ENCODE results near the gene SPATA32.

DNA sequence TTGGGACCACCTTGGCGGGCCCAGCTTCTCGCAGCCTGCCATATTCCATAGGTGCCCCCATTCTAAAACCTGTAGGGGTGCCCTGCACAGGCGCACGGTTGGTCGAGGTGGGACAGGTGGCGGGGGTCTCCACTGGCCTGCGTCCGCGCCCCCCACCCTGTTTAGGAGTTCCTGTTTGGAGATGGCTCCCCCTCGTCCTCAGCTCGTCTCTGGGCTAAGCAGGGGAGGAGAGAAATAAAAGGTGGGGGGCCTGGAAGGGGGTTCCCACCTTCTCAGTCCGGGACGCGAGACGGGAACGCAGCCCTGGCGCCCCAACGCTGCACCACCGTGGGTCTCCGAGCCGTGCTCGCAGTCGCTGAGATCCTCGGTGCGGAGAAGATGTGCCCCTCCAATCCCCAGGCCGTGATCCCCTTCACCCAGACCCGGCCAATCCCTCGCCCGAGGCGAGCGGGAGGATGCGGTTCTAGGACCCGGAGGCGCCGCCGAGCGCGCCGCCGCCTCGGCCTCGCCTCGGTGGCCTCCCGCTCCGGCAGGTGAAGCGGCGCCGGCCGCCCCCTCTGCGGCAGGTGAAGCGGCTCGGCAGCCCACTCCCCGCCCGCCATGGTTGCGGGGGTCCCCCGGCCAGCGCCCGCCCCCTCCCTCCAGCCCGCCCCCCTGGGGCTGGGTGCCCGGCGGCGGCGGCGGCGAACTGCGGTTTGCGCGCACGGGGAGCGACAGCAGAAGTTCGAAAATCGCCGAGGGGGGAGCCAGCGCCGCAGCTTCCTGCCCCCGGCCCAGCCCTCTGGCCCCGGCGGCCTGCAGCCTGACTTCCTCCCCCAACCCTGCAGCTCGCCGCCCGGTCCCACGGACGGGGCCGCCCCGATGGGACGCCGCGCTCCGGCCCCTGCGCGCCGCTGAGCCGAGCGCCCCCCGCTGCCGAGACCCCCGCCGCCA, 40.5 kb downstream of the SPATA32 start, which contains the start of gene FMNL1:
- TF ChIP-seq POLR2A (IDR thresholded peaks at IDR 0.05; ENCODE audit: borderline replicate concordance, extremely low read depth, insufficient read depth, insufficient read length) (no peak), EZH2 (IDR thresholded peaks at IDR 0.05) (no peak), FOSL1 (IDR thresholded peaks at IDR 0.05; ENCODE audit: low read depth) (no peak), CEBPB (IDR thresholded peaks at IDR 0.05; ENCODE audit: low read depth) (no peak)
- TF ChIP-seq, protein P1, sequence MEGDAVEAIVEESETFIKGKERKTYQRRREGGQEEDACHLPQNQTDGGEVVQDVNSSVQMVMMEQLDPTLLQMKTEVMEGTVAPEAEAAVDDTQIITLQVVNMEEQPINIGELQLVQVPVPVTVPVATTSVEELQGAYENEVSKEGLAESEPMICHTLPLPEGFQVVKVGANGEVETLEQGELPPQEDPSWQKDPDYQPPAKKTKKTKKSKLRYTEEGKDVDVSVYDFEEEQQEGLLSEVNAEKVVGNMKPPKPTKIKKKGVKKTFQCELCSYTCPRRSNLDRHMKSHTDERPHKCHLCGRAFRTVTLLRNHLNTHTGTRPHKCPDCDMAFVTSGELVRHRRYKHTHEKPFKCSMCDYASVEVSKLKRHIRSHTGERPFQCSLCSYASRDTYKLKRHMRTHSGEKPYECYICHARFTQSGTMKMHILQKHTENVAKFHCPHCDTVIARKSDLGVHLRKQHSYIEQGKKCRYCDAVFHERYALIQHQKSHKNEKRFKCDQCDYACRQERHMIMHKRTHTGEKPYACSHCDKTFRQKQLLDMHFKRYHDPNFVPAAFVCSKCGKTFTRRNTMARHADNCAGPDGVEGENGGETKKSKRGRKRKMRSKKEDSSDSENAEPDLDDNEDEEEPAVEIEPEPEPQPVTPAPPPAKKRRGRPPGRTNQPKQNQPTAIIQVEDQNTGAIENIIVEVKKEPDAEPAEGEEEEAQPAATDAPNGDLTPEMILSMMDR (IDR thresholded peaks at IDR 0.05 in 2 of 3, conservative IDR thresholded peaks at IDR 0.05 in 1 of 3; ENCODE audit: borderline replicate concordance in 1 of 3, insufficient read depth in 1 of 3, low read depth in 2 of 3, low read length in 2 of 3) = no peak
- TF ChIP-seq, protein P2, sequence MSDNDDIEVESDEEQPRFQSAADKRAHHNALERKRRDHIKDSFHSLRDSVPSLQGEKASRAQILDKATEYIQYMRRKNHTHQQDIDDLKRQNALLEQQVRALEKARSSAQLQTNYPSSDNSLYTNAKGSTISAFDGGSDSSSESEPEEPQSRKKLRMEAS (IDR thresholded peaks at IDR 0.05) = no peak
- TF ChIP-seq, protein P3, sequence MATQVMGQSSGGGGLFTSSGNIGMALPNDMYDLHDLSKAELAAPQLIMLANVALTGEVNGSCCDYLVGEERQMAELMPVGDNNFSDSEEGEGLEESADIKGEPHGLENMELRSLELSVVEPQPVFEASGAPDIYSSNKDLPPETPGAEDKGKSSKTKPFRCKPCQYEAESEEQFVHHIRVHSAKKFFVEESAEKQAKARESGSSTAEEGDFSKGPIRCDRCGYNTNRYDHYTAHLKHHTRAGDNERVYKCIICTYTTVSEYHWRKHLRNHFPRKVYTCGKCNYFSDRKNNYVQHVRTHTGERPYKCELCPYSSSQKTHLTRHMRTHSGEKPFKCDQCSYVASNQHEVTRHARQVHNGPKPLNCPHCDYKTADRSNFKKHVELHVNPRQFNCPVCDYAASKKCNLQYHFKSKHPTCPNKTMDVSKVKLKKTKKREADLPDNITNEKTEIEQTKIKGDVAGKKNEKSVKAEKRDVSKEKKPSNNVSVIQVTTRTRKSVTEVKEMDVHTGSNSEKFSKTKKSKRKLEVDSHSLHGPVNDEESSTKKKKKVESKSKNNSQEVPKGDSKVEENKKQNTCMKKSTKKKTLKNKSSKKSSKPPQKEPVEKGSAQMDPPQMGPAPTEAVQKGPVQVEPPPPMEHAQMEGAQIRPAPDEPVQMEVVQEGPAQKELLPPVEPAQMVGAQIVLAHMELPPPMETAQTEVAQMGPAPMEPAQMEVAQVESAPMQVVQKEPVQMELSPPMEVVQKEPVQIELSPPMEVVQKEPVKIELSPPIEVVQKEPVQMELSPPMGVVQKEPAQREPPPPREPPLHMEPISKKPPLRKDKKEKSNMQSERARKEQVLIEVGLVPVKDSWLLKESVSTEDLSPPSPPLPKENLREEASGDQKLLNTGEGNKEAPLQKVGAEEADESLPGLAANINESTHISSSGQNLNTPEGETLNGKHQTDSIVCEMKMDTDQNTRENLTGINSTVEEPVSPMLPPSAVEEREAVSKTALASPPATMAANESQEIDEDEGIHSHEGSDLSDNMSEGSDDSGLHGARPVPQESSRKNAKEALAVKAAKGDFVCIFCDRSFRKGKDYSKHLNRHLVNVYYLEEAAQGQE (IDR thresholded peaks at IDR 0.05; ENCODE audit: low read depth) = no peak

Data from HCT116 (cell line).